A549 (cell line): ENCODE results near the gene PCNT. TPM values are rescaled to one million over a fixed set of nuclear protein-coding genes. Genes with fewer than 3 reads are reported as not detected.

Source experiments
- ATAC-seq, 2 experiments: fragments of 200-7000 bp in 1 of 2; fragments of >200 bp in 1 of 2; cut with Nextera tagmentation in 1 of 2; cut with Tn5 transposase in 1 of 2; 3 replicates each; pipeline versions ENCODE4 v1.8.0 to v1.9.1; 2018 to 2020; ENCODE audit warnings: mild to moderate bottlenecking in 1 of 2, moderate library complexity in 1 of 2
- CTCF ChIA-PET: fragments of 300-600 bp; sonication (Branson Sonifier 250); formaldehyde crosslinking; extraction: SDS; loops from one replicate; lab custom pipeline; 2021; ENCODE audit warnings: antibody characterized with exemption, inconsistent platforms; lab: Yijun Ruan, JAX
- POLR2A ChIA-PET: fragments of 350-600 bp; formaldehyde crosslinking; extraction: SDS; loops from one replicate; lab custom pipeline; 2021; ENCODE audit warnings: antibody characterized with exemption, inconsistent platforms; lab: Yijun Ruan, JAX
- DNase-seq, 2 experiments: peaks; one replicate each; pipeline versions ENCODE4 v3.0.0 to v3.0.0-alpha.2; 2011 to 2016; ENCODE audit warnings: low read depth in 1 of 2, low spot score in 1 of 2
- FAIRE-seq: peaks from 2 replicates; lab custom pipeline; 2011; peaks lifted over from hg19 to GRCh38; lab: Jason Lieb, UNC
- H3K27ac ChIP-seq, 2 experiments: fragments of >200 bp; sonication (Bioruptor Twin); formaldehyde crosslinking; 3 replicates each; pipeline ENCODE4 v1.5.1; 2016 to 2017
- H3K4me1 ChIP-seq: fragments of >200 bp; sonication (Bioruptor Twin); formaldehyde crosslinking; 3 replicates; pipeline ENCODE4 v1.6.1; 2016
- H3K4me2 ChIP-seq: fragments of >200 bp; sonication (Bioruptor Twin); formaldehyde crosslinking; 3 replicates; pipeline ENCODE4 v1.6.1; 2016
- H3K4me3 ChIP-seq: fragments of >200 bp; sonication (Bioruptor Twin); formaldehyde crosslinking; 3 replicates; pipeline ENCODE4 v1.5.1; 2016
- H3K9me3 ChIP-seq: fragments of >200 bp; sonication (Bioruptor Twin); formaldehyde crosslinking; 3 replicates; pipeline ENCODE4 v1.6.1; 2016
- ATOH8 ChIP-seq: fragments of 250-450 bp; sonication (Bioruptor Pico); IDR thresholded peaks from 2 replicates; pipeline ENCODE4 v1.5.0; 2020; ENCODE audit warnings: low read depth, mild to moderate bottlenecking, moderate library complexity
- BHLHE40 ChIP-seq: IDR thresholded peaks from 2 replicates; pipeline ENCODE4 v1.6.1; 2012; ENCODE audit warnings: low read depth, low read length, inconsistent platforms
- CBX8 ChIP-seq: fragments of 200-600 bp; sonication (generic); IDR thresholded peaks from 2 replicates; pipeline ENCODE4 v1.6.1; 2016
- CEBPB ChIP-seq, 2 experiments: fragments of >200 bp in 1 of 2; sonication (Bioruptor Twin) in 1 of 2; formaldehyde crosslinking in 1 of 2; IDR thresholded peaks; 2 replicates each; pipeline ENCODE4 v1.6.1; 2012 to 2016
- CHD2 ChIP-seq: fragments of 150-350 bp; IDR thresholded peaks from 2 replicates; pipeline ENCODE4 v1.6.1; 2014; ENCODE audit warnings: low read length; ENCODE audit not compliant: partially characterized antibody
- CHD4 ChIP-seq: fragments of 200-600 bp; sonication (generic); IDR thresholded peaks from 2 replicates; pipeline ENCODE4 v1.6.1; 2016; ENCODE audit warnings: antibody characterized with exemption, mild to moderate bottlenecking, borderline replicate concordance
- CTCF ChIP-seq: fragments of >200 bp; sonication (Bioruptor Twin); formaldehyde crosslinking; IDR thresholded peaks from 3 replicates; pipeline ENCODE4 v1.5.1; 2016
- ELK1 ChIP-seq: fragments of 150-350 bp; IDR thresholded peaks from 2 replicates; pipeline ENCODE4 v1.6.1; 2014; ENCODE audit warnings: low read depth, mild to moderate bottlenecking, low read length
- EP300 ChIP-seq, 2 experiments: fragments of >200 bp; sonication (Bioruptor Twin); formaldehyde crosslinking; IDR thresholded peaks; 2 replicates in 1 of 2; 3 replicates in 1 of 2; pipeline ENCODE4 v1.6.1; 2016 to 2017
- FOSB ChIP-seq: fragments of 250-450 bp; sonication (Bioruptor Pico); IDR thresholded peaks from 2 replicates; pipeline ENCODE4 v1.5.0; 2020; ENCODE audit warnings: mild to moderate bottlenecking, moderate library complexity
- FOSL2 ChIP-seq, 2 experiments: fragments of 450-650 bp in 1 of 2; fragments of >200 bp in 1 of 2; sonication (Bioruptor Twin) in 1 of 2; formaldehyde crosslinking; IDR thresholded peaks; 2 replicates each; pipeline versions ENCODE4 v1.5.0 to v1.6.1; 2016 to 2020; ENCODE audit warnings: mild to moderate bottlenecking in 1 of 2, moderate library complexity in 1 of 2
- HOXB13 ChIP-seq: fragments of 250-450 bp; sonication (Bioruptor Pico); IDR thresholded peaks from 2 replicates; pipeline ENCODE4 v1.5.0; 2020; ENCODE audit warnings: low read depth, mild to moderate bottlenecking, moderate library complexity
- JUNB ChIP-seq: fragments of >200 bp; sonication (Bioruptor Twin); formaldehyde crosslinking; IDR thresholded peaks from 2 replicates; pipeline ENCODE4 v1.6.1; 2016
- MAX ChIP-seq: IDR thresholded peaks from 2 replicates; pipeline ENCODE4 v1.6.1; 2012
- MAZ ChIP-seq: fragments of 150-350 bp; IDR thresholded peaks from 2 replicates; pipeline ENCODE4 v1.6.1; 2014; ENCODE audit warnings: antibody characterized with exemption, low read depth, low read length, borderline replicate concordance
- NR3C1 ChIP-seq: fragments of >200 bp; sonication (Bioruptor Twin); formaldehyde crosslinking; IDR thresholded peaks from 3 replicates; pipeline ENCODE4 v1.6.1; 2017
- PBX3 ChIP-seq: IDR thresholded peaks from 2 replicates; pipeline ENCODE4 v1.6.1; 2012
- PHF8 ChIP-seq: fragments of 200-600 bp; sonication (generic); IDR thresholded peaks from 2 replicates; pipeline ENCODE4 v1.6.1; 2016; ENCODE audit warnings: low read depth, mild to moderate bottlenecking, antibody characterized with exemption, moderate library complexity, borderline replicate concordance
- POLR2AphosphoS2 ChIP-seq: conservative IDR thresholded peaks from 2 replicates; pipeline ENCODE4 v1.6.1; 2012; ENCODE audit warnings: low read length, improper control_type of control experiment, inconsistent platforms
- RARB ChIP-seq: fragments of 250-450 bp; sonication (Bioruptor Pico); IDR thresholded peaks from 2 replicates; pipeline ENCODE4 v1.8.0; 2021; ENCODE audit warnings: mild to moderate bottlenecking, moderate library complexity
- RCOR1 ChIP-seq: fragments of 150-350 bp; IDR thresholded peaks from 2 replicates; pipeline ENCODE4 v1.6.1; 2014; ENCODE audit warnings: antibody characterized with exemption, low read length, low read depth
- RFX5 ChIP-seq: fragments of 450-650 bp; IDR thresholded peaks from 2 replicates; pipeline ENCODE4 v1.7.1; 2014; ENCODE audit warnings: antibody characterized with exemption, mild to moderate bottlenecking, moderate library complexity
- SMC3 ChIP-seq: fragments of >200 bp; sonication (Bioruptor Twin); formaldehyde crosslinking; IDR thresholded peaks from 3 replicates; pipeline ENCODE4 v1.6.1; 2018; ENCODE audit warnings: inconsistent platforms
- SREBF2 ChIP-seq: fragments of 450-650 bp; IDR thresholded peaks from 2 replicates; pipeline ENCODE4 v1.6.1; 2014; ENCODE audit warnings: mild to moderate bottlenecking, moderate library complexity
- TFCP2L1 ChIP-seq: fragments of 250-450 bp; sonication (Bioruptor Pico); IDR thresholded peaks from 2 replicates; pipeline ENCODE4 v1.5.0; 2021; ENCODE audit warnings: mild to moderate bottlenecking
- TP53 ChIP-seq: fragments of 250-450 bp; sonication (Bioruptor Pico); IDR thresholded peaks from 2 replicates; pipeline ENCODE4 v1.5.0; 2021; ENCODE audit warnings: mild to moderate bottlenecking, moderate library complexity
- USF2 ChIP-seq: fragments of 450-650 bp; IDR thresholded peaks from 2 replicates; pipeline ENCODE4 v1.6.1; 2014; ENCODE audit warnings: antibody characterized with exemption
- ZC3H11A ChIP-seq: fragments of 450-650 bp; IDR thresholded peaks from 2 replicates; pipeline ENCODE4 v1.6.1; 2014; ENCODE audit warnings: antibody characterized with exemption, mild to moderate bottlenecking
- ZFP36 ChIP-seq: fragments of 450-650 bp; IDR thresholded peaks from 2 replicates; pipeline ENCODE4 v1.6.1; 2014; ENCODE audit warnings: borderline replicate concordance; ENCODE audit not compliant: partially characterized antibody
- WGBS: methylation state at CpG from one replicate; pipeline ENCODE4 v1.1.6; 2017; ENCODE audit errors: missing lambda C conversion rate; 5-methylcytosine and 5-hydroxymethylcytosine counted together
- polyA plus RNA-seq, 4 experiments: library from polyadenylated mRNA; depleted of rRNA in 3 of 4; stranded (reverse); fragments of >200 nt; fragmentation: RNase III in 1 of 4; extraction: RNeasy Plus Mini Kit Qiagen cat#74134 plus additional on column Dnase treatment in 1 of 4; gene quantifications; 2 replicates in 3 of 4; 3 replicates in 1 of 4; pipeline ENCODE4 v1.2.3, GENCODE V29; 2011 to 2017

PCNT gene
- polyA plus RNA-seq, 2 of the 4 experiments (the other 2 are of a cell fraction) = 11.1 to 14.6 TPM

- TF ChIP-seq ZC3H11A = no peak
- TF ChIP-seq RCOR1 = no peak
- peak; percentile 75 for TF ChIP-seq PHF8
- TF ChIP-seq CTCF = no peak
- TF ChIP-seq CEBPB (IDR thresholded peaks at IDR 0.05) = no peak
- no peak for TF ChIP-seq POLR2AphosphoS2
- TF ChIP-seq CHD4 = no peak
- TF ChIP-seq RFX5 = no peak
- TF ChIP-seq CBX8 = no peak
- TF ChIP-seq MAZ = peak; percentile 77; the same call in 1 of the 2 replicates
- TF ChIP-seq USF2 = no peak
- no peak for TF ChIP-seq RARB (CRISPR knock-in tag)
- no peak for TF ChIP-seq SMC3
- TF ChIP-seq PBX3 = no peak
- no peak for TF ChIP-seq ATOH8
- no peak for TF ChIP-seq FOSB (CRISPR knock-in tag)
- TF ChIP-seq ELK1 = no peak
- TF ChIP-seq MAX = peak; percentile 83
- TF ChIP-seq ZFP36 = no peak
- peak; percentile 33 for TF ChIP-seq CHD2
- TF ChIP-seq HOXB13 (CRISPR knock-in tag) = no peak
- no peak for TF ChIP-seq TFCP2L1 (CRISPR knock-in tag)
Measured at GRCh38 chr21:46285761-46286647, 38.0 kb upstream of the PCNT start, which contains the start of gene YBEY (continued).

GRCh38 chr21:46286648-46287002 lies 37.3 kb upstream of the PCNT start:
- CTCF ChIA-PET = no interaction called here
- Histone ChIP-seq H3K4me2 (peak overlapping the region; percentile 84), H3K4me1 (peaks cover 25% of the 10 kb centered on the region), H3K4me3 (peak overlapping the region; percentile 98), H3K9me3 (no peaks in the 10 kb centered on the region), H3K27ac (peak overlapping the region; percentile 99)
- POLR2A ChIA-PET = no interaction called here
- WGBS = 1% methylated on average over 15 of the region's 16 CpGs
- peak in 1 of 2 experiments; percentile 4; a peak in 2 of 6 replicates for ATAC-seq
- no peak for FAIRE-seq
- DNase-seq = no peak
- TF ChIP-seq EP300 (IDR thresholded peaks at IDR 0.05) (no peak), TP53 (CRISPR knock-in tag) (no peak), PBX3 (no peak), ZC3H11A (no peak), BHLHE40 (no peak), RCOR1 (no peak), FOSL2 (IDR thresholded peaks at IDR 0.05) (no peak), FOSL2 (CRISPR knock-in tag; IDR thresholded peaks at IDR 0.05) (no peak), SREBF2 (no peak), RFX5 (no peak), NR3C1 (no peak), JUNB (no peak)
